NCI-H1694 treated with DMSO at 0.1 percent for 48 hours (cell line): ENCODE results near the gene TBR1.

Source experiments
- DNase-seq: peaks from one replicate; lab custom pipeline; 2025; lab: John Stamatoyannopoulos, UW

Gene TBR1

DNA sequence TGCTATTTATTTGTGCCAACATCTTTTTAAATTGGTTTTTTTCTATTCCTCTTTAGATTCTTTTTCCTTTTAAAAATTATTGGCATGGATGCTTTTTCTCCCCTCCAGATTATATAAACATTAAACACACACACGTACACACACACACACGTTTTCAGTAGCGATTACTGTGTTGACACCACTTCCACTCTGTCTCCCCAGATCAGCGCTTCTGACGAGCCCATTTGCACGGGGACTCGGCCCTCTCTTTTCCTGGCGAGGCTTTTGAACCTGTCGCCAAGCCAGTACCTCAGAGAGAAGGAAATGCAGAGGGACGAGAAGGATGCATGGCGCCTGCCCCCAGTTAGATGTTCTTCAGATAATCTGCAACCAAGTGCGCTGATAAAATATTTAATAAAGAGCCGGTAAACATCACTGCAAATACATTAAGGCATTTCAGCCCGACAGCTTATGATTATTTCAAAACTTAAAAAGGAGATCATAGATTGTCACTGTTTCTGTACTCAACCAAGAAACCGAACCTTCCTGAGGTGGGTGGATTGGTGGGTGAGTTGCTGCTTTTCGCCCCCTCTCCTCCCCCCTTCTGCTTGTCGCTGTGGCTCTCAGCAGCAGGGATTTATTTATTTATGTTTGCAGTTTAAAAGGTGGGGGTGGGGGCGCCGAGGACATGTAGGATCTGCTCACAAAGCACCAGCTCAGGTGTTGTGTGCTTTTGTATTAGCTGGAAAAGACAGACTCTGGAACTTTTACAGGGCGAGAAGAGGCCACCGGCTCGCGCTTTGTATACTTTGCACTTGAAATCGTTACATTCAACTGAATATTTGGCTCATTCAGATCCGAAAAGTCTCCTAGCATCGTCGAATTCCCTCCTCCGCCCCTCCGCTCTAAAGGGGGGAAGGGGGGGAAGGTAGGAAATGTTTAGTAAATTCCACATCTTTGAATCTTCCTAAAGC is 787 bp upstream of the TBR1 start:
- DNase-seq: no peak

DNA sequence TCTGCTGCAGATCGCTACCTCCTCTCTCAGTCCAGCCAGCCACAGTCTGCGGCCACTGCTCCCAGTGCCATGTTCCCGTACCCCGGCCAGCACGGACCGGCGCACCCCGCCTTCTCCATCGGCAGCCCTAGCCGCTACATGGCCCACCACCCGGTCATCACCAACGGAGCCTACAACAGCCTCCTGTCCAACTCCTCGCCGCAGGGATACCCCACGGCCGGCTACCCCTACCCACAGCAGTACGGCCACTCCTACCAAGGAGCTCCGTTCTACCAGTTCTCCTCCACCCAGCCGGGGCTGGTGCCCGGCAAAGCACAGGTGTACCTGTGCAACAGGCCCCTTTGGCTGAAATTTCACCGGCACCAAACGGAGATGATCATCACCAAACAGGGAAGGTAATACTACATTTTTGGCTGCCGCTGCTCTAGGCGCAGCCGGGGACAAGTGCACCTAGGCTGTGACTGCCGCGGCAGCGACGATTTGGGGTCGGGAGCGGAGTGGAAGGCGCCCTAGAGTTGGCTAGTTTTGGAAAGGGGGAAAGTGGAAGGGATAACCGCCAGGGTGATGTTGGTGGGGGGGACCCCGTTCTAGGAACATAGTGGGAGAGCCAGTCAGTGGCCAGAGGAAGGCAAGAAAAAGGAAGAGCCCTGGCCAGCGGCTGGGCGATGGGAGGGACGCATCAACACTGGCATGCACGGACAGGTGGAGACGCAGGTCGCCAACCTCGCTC is 776 bp downstream of the TBR1 start:
- DNase-seq: no peak

DNA sequence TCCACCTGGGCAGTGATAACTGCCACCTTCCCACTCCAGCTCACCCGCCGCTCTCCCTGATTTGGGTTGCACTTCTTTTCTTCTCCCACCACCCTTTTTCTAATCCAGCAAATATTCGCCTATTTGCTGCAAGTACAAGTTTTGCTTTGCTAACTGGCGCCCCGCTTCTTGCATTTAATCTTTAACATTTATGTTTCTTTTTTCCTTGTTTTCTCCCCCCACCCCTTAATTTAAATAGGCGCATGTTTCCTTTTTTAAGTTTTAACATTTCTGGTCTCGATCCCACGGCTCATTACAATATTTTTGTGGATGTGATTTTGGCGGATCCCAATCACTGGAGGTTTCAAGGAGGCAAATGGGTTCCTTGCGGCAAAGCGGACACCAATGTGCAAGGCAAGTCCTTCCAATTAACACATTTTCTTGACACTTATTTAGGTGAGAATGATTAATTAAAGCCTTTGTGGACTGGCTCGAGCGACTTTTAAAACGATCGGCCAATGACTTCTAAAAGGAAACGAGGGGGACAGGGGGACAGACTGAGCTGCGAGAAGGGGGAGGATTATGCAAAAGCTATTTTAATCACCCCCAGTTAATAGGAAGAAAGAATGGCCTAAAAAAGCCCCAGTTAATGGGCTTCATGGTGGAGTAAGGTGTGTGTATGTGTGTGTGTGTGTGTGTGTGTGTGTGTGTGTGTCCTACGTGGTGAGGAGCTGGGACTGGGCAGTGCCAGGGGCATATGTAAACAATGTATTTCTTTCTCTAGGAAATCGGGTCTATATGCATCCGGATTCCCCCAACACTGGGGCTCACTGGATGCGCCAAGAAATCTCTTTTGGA is 1.6 kb downstream of the TBR1 start:
- no peak for DNase-seq

DNA sequence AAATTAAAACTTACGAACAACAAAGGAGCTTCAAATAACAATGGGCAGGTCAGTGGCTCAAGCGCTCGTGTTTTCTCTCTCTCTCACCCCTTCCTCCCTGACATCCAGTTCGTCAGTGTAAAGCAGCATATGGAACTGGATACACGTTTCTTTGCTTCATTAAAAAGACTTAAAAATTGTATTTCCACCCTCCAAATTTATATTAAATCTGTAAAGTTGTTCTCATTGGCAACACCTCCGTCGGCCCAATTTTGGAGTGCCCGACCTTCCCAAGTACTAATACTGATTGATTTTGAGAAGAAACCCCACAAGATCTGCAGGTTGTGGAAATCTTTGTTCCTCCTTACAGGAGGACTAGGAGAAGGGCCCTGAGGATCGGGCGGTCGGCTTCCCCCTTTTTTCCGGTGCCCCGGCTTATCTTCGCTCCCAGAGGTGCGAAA is 2.2 kb downstream of the TBR1 start:
- no peak for DNase-seq

DNA sequence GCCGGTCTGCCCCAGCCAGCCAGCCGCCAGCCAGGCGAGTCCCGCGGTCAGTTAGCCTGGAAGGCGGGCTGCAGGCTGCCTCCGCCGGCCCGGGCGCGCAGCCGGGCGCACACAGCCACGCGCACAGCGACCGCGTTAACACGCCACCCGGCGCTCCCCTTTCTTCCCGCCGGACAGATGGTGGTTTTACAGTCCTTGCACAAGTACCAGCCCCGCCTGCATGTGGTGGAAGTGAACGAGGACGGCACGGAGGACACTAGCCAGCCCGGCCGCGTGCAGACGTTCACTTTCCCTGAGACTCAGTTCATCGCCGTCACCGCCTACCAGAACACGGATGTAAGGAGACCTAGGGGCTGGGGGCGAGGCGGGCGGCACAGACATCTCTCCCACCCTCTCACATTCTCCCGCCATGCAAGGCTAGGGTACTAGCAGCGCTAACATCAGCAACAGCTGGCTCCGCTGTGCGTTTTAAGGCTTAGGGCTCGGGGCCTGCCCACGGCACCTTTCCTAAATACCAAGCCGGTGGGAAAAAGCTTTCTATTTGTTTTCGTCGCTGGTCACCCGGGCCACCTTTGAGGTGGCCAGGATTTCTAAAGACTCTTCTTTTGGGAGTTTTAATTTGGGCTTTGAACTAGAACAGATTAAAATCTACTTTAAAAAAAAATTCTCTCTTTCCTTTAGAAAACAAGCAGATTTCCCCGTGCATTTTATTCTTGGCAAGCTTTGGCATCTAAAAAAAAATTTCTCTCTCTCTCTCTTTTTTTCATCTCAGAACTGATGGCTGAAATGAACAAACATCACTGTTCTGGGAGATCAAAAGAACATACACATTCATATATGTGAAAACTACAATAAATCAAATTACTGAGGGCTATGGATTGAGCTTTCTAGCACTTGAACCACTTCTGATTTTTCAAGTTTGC is 2.9 kb downstream of the TBR1 start:
- no peak for DNase-seq

DNA sequence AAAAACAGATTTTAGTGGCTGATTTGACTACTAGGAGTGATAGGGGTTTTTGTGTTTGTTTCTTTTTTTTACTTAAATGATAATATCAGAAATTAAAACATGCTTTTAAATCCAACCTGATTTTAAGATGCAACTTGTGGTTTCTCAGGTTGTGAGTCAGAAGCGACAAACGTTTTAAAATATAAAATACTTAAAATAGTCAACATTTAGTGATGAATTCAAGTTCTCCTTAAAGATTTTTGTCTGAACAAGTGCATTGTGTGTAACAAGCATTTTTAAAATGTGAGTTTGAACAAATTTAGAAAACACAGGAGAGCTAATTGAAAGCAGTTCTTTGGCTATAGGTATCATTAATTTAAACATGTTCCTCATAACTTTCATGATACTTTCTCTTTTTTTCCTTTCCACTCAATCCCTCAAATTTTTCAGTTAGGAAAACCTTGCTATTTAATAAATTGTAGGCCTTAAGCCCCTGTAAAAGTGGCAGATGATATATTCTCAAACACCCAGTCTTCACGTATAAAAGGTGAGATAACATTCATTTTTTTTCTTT is 3.6 kb downstream of the TBR1 start:
- no peak for DNase-seq

DNA sequence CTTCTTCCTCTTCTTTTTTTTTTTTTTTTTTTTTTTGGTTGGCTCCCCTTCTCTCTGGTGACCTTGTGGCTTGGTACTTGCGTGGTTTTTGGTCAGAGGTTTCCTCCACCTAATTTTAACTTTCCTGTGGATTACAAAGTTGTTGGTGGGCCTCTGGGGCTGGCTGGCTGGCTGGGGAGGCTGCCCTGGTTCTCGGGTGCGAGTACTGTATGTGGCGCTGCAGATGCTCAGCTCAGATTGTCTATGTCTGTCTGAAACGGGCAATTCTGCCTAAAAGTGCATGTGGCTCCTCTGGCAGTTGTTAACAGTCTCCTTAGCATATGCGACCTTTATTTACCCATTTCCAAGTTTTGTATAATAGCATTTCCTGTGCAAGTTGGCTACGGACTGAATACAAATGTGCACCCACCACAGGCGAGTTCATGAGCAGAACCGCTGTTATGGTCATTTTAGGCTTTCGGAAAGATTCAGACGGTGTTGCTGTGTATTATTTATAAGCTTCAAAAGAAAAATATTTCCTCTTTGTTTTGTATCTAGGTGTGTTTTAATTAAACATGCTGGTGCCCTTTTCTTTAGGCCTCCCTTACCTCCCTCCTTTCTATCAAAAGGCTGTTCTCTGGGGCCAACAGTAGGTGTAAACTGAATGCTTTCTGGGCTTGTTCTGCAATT is 4.4 kb downstream of the TBR1 start:
- DNase-seq: no peak

DNA sequence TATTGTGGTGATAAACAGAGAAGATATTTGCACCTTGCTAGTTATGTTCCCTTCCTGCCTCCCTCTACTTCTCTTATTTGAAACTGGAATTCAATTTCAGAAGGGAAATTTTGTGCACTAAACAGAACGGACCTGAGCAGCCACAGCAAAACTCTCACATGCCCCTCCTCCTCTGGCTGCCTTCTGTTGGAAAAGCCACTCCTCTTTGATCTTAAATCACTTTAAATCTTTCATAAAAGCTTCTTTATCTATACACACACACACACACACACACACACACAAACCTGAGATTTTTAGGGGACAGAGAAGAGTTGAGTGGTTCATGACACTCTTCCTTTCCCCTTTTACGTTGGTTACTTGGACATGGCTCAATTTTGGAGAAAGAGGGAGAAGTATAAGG is 5.6 kb downstream of the TBR1 start:
- DNase-seq: no peak

DNA sequence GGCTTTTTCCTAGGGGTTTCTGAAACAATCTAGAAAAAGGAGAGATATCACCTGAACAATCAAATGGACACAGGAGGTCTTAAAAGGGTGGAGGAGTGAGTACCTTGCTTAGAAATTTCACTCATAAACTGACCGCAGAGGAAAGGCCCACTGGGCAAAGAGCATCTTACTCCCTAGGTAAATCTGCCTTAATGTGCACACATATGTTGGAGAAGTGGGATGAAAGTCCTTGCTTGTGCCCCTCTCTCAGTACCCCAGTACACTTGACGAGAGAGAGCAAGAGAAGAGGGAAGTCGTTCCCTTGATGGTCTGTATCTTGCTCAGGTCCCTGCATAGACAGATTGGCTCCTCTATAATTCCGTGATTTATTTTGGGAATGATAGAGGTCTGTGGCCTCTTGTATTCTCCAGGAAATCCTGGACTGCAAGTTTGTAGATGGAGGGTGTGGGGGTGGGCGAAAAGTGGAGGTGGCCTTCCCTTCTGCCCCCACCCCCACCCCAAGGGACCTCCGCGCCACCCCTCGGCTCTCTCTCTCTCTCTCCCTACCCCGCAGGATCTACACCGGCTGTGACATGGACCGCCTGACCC is 6.8 kb downstream of the TBR1 start:
- no peak for DNase-seq

DNA sequence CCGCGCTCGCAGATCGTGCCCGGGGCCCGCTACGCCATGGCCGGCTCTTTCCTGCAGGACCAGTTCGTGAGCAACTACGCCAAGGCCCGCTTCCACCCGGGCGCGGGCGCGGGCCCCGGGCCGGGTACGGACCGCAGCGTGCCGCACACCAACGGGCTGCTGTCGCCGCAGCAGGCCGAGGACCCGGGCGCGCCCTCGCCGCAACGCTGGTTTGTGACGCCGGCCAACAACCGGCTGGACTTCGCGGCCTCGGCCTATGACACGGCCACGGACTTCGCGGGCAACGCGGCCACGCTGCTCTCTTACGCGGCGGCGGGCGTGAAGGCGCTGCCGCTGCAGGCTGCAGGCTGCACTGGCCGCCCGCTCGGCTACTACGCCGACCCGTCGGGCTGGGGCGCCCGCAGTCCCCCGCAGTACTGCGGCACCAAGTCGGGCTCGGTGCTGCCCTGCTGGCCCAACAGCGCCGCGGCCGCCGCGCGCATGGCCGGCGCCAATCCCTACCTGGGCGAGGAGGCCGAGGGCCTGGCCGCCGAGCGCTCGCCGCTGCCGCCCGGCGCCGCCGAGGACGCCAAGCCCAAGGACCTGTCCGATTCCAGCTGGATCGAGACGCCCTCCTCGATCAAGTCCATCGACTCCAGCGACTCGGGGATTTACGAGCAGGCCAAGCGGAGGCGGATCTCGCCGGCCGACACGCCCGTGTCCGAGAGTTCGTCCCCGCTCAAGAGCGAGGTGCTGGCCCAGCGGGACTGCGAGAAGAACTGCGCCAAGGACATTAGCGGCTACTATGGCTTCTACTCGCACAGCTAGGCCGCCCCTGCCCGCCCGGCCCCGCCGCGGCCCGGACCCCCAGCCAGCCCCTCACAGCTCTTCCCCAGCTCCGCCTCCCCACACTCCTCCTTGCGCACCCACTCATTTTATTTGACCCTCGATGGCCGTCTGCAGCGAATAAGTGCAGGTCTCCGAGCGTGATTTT is 7.6 kb downstream of the TBR1 start:
- DNase-seq: no peak

DNA sequence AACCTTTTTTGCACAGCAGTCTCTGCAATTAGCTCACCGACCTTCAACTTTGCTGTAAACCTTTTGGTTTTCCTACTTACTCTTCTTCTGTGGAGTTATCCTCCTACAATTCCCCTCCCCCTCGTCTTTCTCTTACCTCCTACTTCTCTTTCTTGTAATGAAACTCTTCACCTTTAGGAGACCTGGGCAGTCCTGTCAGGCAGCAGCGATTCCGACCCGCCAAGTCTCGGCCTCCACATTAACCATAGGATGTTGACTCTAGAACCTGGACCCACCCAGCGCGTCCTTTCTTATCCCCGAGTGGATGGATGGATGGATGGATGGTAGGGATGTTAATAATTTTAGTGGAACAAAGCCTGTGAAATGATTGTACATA is 8.3 kb downstream of the TBR1 start:
- DNase-seq: no peak

DNA sequence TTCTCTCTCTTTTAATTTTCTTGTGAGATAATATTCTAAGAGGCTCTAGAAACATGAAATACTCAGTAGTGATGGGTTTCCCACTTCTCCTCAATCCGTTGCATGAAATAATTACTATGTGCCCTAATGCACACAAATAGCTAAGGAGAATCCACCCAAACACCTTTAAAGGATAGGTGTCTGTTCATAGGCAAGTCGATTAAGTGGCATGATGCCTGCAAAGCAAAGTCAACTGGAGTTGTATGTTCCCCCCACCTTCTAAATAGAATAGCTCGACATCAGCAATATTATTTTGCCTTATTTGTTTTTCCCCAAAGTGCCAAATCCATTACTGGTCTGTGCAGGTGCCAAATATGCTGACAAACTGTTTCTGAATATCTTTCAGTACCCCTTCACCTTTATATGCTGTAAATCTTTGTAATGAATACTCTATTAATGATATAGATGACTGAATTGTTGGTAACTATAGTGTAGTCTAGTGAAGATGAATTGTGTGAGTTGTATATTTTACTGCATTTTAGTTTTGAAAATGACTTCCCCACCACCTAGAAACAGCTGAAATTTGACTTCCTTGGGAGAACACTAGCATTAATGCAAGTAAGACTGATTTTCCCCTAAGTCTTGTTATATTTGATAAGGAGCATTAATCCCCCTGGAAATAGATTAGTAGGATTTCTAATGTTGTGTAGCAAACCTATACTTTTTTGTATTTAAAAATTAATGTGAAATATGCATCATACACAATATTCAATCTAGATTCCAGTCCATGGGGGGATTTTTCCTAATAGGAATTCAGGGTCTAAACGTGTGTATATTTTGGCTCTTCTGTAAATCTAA is 9.0 kb downstream of the TBR1 start:
- DNase-seq: no peak

DNA sequence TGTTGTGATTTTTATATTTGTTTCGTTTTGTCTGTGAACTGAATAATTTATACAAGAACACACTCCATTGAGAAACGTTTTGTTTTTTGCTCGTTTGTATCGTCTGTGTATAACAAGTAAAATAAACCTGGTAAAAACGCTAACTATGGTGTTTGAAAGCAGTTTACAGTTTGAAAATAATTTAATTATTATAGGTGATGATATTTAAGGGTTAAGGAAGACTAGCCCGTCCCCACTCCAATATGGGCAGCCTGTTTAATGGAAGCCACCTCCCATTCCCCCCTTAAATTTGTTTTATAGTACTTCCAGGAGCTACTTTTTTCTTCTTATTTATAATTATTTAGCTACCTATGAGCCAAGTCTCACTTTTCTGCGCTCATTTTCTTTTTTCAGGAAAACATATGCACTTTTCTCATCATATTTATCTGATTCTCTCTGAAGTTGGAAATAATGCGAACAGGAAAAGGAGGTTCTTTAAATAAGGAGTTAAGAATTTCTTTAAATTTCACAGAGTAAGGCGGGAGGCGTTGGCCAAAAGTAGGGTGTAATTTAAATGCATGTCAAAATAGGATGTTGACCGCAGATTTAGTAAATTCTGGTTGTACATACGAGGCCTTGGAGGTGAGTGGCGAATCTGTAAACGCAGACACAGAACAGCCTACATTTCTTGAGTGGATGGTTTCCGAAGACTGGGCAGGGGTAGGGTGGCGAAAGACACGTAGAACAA is 9.8 kb downstream of the TBR1 start:
- no peak for DNase-seq

DNA sequence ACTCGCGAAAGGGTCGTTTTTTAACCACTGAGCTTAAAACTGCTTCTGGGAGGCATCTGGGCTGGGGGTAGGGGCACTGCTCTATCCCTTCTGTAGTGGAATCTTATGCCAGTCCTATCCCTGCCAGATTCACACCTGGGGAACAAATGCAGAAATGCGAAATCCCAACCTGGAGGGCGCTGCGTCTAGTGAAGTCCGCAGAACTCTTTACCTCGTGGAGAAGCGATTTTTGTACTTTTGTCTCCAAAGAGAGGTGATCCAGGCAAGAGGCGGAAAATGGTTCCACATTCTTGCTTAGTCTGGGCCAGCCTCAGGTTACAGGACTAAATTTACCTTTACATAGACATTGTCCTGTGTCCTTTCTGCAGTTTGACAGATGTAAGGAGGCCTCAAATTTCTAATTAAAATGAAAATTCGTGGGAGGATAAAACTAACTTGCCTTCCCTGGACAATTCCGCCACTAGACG is 10.4 kb downstream of the TBR1 start:
- no peak for DNase-seq

DNA sequence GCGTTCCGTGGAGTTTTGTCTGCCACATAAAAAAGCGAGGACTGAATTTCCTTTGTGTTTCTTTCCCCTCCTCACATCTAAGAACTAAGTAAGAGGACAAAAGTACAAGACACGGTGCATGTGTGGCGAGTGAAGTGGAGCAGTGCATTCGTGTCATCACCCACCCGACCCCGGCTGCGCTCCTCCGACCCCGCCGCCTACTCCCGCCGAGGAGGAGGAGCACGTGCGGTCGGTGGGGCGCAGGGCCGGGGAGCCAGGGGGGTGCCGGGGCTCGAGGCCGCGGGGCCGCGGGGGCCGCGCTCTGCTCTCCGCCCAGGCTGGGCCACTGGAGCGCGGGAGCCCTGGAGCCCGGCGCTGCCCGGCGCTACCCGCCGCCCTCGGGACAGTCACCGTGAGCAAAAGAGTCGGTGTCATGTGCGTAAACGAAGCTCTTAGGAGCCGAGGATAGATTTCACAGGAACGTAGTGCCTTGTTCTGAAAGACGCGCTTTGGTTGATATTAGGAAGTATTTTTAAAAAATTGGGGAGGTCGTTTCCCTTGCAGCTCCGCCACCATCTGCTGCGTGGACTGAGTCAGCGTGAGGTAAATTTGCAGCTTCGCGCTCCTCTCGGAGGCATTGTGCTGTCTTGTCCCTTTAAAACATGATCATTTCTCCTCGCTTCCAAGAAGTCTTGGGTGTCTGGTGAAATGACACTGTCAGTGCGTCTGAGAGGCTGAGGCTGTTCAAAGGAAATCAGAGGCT is 11.0 kb downstream of the TBR1 start:
- no peak for DNase-seq
